Mesendoderm (in vitro differentiated cells): ENCODE measurements around the gene OPCML.

ENCODE experiments used
- DNase-seq: peaks from one replicate; pipeline ENCODE4 v3.0.0; 2013
- H2AK5ac ChIP-seq: 2 replicates; pipeline ENCODE4 v1.6.1; 2013; ENCODE audit warnings: low read length, inconsistent platforms
- H2BK120ac ChIP-seq: 2 replicates; pipeline ENCODE4 v1.6.1; 2013; ENCODE audit warnings: low read depth, mild to moderate bottlenecking, low read length, moderate library complexity, mixed read lengths
- H2BK15ac ChIP-seq: replicated peaks from 2 replicates; pipeline ENCODE4 v1.6.1; 2013; ENCODE audit warnings: low read depth, mild to moderate bottlenecking, moderate library complexity
- H2BK5ac ChIP-seq: 2 replicates; pipeline ENCODE4 v1.6.1; 2013; ENCODE audit warnings: low read length, inconsistent platforms
- H3K18ac ChIP-seq: 2 replicates; pipeline ENCODE4 v1.6.1; 2013; ENCODE audit warnings: mild to moderate bottlenecking, low read length, mixed read lengths
- H3K23ac ChIP-seq: one replicate; pipeline ENCODE4 v1.6.1; 2013; ENCODE audit warnings: low read length
- H3K27ac ChIP-seq: 2 replicates; pipeline ENCODE4 v1.5.1; 2013; ENCODE audit warnings: low read depth, mild to moderate bottlenecking, inconsistent platforms, low read length, moderate library complexity
- H3K27me3 ChIP-seq: 2 replicates; pipeline ENCODE4 v1.6.1; 2013; ENCODE audit warnings: low read length, control low read depth, mild to moderate bottlenecking, inconsistent platforms; ENCODE audit not compliant: insufficient read depth, poor library complexity
- H3K36me3 ChIP-seq: 2 replicates; pipeline ENCODE4 v1.6.1; 2013; ENCODE audit warnings: low read length, inconsistent platforms; ENCODE audit not compliant: control insufficient read depth, insufficient read depth
- H3K4ac ChIP-seq: one replicate; pipeline ENCODE4 v1.6.1; 2013; ENCODE audit warnings: low read depth, mild to moderate bottlenecking, low read length, moderate library complexity
- H3K4me1 ChIP-seq: 2 replicates; pipeline ENCODE4 v1.6.1; 2013; ENCODE audit warnings: low read depth, low read length, inconsistent platforms; ENCODE audit not compliant: control insufficient read depth
- H3K4me2 ChIP-seq: 2 replicates; pipeline ENCODE4 v1.6.1; 2013; ENCODE audit warnings: low read length
- H3K4me3 ChIP-seq: 2 replicates; pipeline ENCODE4 v1.5.1; 2013; ENCODE audit warnings: mild to moderate bottlenecking, low read length
- H3K56ac ChIP-seq: one replicate; pipeline ENCODE4 v1.6.1; 2013; ENCODE audit warnings: low read length
- H3K79me1 ChIP-seq: 2 replicates; pipeline ENCODE4 v1.6.1; 2013; ENCODE audit warnings: low read length, inconsistent platforms
- H3K79me2 ChIP-seq: 2 replicates; pipeline ENCODE4 v1.6.1; 2013; ENCODE audit warnings: mild to moderate bottlenecking, low read length; ENCODE audit not compliant: control insufficient read depth, insufficient read depth
- H3K9ac ChIP-seq: 2 replicates; pipeline ENCODE4 v1.6.1; 2013; ENCODE audit warnings: low read length, inconsistent platforms
- H4K5ac ChIP-seq: one replicate; pipeline ENCODE4 v1.6.1; 2013; ENCODE audit warnings: low read length
- H4K8ac ChIP-seq: one replicate; pipeline ENCODE4 v1.6.1; 2013; ENCODE audit warnings: low read depth, mild to moderate bottlenecking, control low read depth, low read length, moderate library complexity
- WGBS: extraction: QIAGEN DNeasy Blood & Tissue Kit; methylation state at CpG from one replicate; pipeline ENCODE4 v1.1.7; 2013; ENCODE audit warnings: low lambda C conversion rate, missing lambda C conversion rate; ENCODE audit not compliant: insufficient coverage; ENCODE audit errors: extremely low coverage; 5-methylcytosine and 5-hydroxymethylcytosine counted together

Gene OPCML

DNA sequence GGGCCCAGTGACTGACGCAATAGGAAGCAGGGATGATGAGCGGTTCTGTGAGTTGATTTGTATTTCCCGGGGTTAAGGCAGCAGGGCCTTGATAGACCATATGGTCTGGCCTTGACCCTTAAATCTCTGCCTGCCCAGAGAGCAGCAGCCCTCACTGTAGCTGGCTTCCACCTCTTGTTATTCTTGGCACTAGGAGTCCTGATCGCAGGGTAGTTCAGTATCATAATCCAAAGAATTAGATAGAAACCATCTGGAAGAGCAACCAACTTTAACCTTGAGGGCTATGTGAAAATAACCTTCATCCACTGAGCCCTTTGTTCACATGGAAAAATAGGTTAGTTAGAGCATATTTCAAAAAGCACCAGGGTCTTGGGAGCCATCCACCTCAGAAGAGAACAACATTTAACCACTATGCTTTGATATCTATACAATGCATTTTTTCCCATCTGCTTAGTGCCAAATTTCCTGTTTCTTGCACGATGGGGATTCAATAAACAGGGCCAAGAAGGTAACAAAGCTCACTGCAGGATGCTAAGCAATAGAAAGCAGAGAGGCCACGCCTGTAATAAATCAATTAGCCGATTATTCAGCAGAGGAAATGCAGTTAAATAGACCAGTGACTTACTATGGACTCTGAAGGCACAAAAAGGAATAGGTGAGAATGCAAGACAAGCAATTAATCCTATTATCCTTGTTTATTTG, 761.3 kb downstream of the OPCML start:
- Histone ChIP-seq H4K8ac (no peak overlapping the region), H3K4me1 (peaks cover 10% of the 10 kb centered on the region)
- WGBS: no CpG with 5 or more reads among the region's 7 CpGs

DNA sequence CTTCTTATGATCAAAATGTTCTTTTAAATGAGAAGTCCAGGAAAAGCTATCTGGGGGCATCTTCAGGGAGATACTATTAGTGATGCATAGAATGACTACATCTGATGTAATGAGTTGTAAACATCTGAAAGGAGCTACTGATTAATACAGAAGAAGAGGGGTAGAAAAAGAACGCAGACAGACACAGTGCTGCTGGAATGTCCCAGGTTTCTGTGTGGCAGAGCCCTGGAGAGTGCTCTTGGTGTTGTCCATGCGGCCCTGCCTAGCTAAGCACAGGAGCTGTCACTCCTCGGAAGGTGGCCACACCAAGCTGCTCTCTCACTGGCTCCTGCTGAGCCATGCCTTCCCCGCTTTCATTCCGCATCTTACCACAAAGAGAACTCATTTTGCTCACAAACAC, 768.8 kb downstream of the OPCML start:
- Histone ChIP-seq H3K23ac (no peak overlapping the region), H3K9ac (no peak overlapping the region), H3K79me2 (no peaks in the 10 kb centered on the region), H3K4me1 (no peaks in the 10 kb centered on the region), H3K4me3 (no peak overlapping the region), H2AK5ac (no peak overlapping the region), H3K79me1 (no peaks in the 10 kb centered on the region), H4K5ac (no peak overlapping the region), H3K27ac (no peak overlapping the region), H2BK15ac (no peak overlapping the region), H3K36me3 (no peaks in the 10 kb centered on the region), H3K27me3 (no peaks in the 10 kb centered on the region), H3K4me2 (no peak overlapping the region), H2BK5ac (no peak overlapping the region), H3K56ac (no peak overlapping the region), H2BK120ac (no peak overlapping the region), H3K18ac (no peak overlapping the region), H4K8ac (no peak overlapping the region), H3K4ac (no peak overlapping the region)
- no peak for DNase-seq
- no CpG with 5 or more reads among the region's 5 CpGs for WGBS

More for the DNA sequence above, 761.3 kb downstream of the OPCML start:
- Histone ChIP-seq H2AK5ac (no peak overlapping the region), H3K27me3 (no peaks in the 10 kb centered on the region), H3K79me2 (no peaks in the 10 kb centered on the region), H3K4ac (no peak overlapping the region), H3K23ac (no peak overlapping the region), H3K4me2 (no peak overlapping the region), H3K27ac (no peak overlapping the region), H3K18ac (peak overlapping the region; percentile 44), H2BK5ac (no peak overlapping the region), H3K9ac (no peak overlapping the region), H3K36me3 (no peaks in the 10 kb centered on the region), H2BK15ac (peak overlapping the region; percentile 13), H3K4me3 (no peak overlapping the region), H3K79me1 (no peaks in the 10 kb centered on the region), H4K5ac (no peak overlapping the region), H3K56ac (peak overlapping the region; percentile 11), H2BK120ac (no peak overlapping the region)
- DNase-seq: peak; percentile 18

DNA sequence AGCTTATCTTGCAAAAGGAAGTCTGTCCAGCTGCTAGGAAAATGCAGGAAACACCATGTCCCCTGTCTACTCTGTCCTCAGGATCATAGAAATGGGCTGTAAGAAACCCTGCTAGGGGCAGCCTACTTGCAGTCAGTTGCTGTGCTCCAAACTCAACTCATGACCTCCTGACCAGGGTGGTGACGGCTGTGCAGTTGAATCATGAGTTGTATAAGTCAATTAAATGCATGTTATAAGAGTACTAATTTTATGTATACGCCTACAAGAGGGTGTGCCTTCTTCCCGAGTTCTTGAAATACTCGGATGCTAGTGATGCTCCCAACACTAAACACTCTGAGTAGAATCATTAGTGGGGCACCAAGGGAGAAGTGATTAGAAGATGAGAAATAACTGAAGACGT, 776.4 kb downstream of the OPCML start:
- no CpG with 5 or more reads among the region's 5 CpGs for WGBS
- Histone ChIP-seq H3K79me2 (no peaks in the 10 kb centered on the region), H2AK5ac (no peak overlapping the region), H3K18ac (no peak overlapping the region), H3K4me3 (no peak overlapping the region), H3K4ac (no peak overlapping the region), H2BK120ac (no peak overlapping the region), H3K4me2 (no peak overlapping the region), H3K23ac (no peak overlapping the region), H3K27ac (no peak overlapping the region), H3K27me3 (no peaks in the 10 kb centered on the region), H2BK5ac (no peak overlapping the region), H3K56ac (no peak overlapping the region), H2BK15ac (no peak overlapping the region), H4K5ac (no peak overlapping the region), H3K4me1 (no peaks in the 10 kb centered on the region), H3K79me1 (no peaks in the 10 kb centered on the region), H3K9ac (no peak overlapping the region), H3K36me3 (no peaks in the 10 kb centered on the region), H4K8ac (no peak overlapping the region)
- DNase-seq: no peak

DNA sequence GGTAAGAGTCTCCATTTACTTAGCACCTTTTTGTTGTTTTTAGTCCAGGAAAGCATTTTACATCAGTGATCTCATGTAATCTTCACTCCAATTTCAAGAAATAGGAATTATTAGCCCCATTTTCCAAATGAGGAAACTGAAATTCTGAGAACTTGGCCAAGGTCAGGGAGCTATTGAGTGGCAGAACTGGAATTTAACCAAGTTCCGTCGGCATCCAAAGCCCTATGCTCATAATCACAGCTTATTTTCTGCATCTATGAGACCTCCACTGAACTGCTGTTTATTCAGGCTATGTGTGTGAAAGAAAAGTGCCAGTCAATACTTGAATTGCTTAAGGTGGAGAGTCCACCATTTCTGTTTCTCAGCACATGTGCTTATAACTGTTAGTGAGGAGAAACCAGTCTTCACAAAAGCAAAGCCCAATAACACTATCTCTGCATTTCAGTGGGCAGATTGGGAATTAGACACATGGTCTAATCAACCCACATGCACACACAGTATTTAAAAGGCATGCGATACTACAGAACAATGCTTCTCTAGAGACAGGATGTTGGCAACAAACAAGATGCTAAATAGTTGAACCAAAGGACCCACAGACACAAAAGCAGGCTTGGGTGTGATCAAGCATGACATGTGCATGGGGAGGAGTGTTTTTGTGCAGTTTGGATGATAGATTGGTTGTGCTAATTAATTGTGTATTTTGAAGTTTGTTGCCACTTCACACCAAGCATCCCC, 780.6 kb downstream of the OPCML start:
- no CpG with 5 or more reads among the region's 3 CpGs for WGBS
- Histone ChIP-seq H2AK5ac (no peak overlapping the region), H3K4me1 (no peaks in the 10 kb centered on the region), H3K36me3 (no peaks in the 10 kb centered on the region), H3K79me2 (no peaks in the 10 kb centered on the region), H2BK120ac (no peak overlapping the region), H4K8ac (no peak overlapping the region), H4K5ac (no peak overlapping the region), H3K4me2 (no peak overlapping the region), H3K79me1 (no peaks in the 10 kb centered on the region), H3K23ac (no peak overlapping the region), H3K27ac (no peak overlapping the region), H2BK5ac (no peak overlapping the region), H3K4me3 (no peak overlapping the region), H3K18ac (no peak overlapping the region), H2BK15ac (no peak overlapping the region), H3K9ac (no peak overlapping the region), H3K56ac (no peak overlapping the region), H3K27me3 (no peaks in the 10 kb centered on the region), H3K4ac (no peak overlapping the region)
- no peak for DNase-seq

DNA sequence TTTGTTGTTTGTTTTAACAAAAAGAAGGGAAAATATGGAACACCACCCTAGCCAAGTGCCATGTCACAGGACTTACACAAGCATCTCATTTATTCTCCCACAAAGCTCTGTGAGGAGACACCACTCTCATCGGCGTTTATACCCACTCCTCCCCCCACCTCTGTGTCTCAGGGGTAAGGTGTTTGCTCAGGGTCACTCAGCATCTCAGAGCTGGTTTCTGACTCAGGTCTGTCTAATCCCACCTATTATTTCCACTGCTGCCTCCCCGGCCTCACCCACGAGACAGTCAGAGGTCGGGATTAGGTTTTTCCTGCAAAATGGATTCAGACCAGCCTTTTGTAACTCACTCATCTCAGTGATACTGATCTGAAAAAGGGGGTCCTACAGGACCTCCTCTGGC, 786.0 kb downstream of the OPCML start:
- no peak overlapping the region for H3K23ac ChIP-seq

More for the DNA sequence above, 786.0 kb downstream of the OPCML start:
- WGBS: no CpG with 5 or more reads among the region's 5 CpGs
- no peak overlapping the region for H3K56ac ChIP-seq
- H3K4me1 ChIP-seq: peaks cover 2% of the 10 kb centered on the region
- H3K18ac ChIP-seq: no peak overlapping the region
- H3K36me3 ChIP-seq: no peaks in the 10 kb centered on the region
- H3K79me1 ChIP-seq: no peaks in the 10 kb centered on the region
- H3K4me3 ChIP-seq: no peak overlapping the region
- H2BK15ac ChIP-seq: no peak overlapping the region
- no peak overlapping the region for H2BK120ac ChIP-seq
- H4K5ac ChIP-seq: no peak overlapping the region
- H3K27me3 ChIP-seq: no peaks in the 10 kb centered on the region
- H3K4me2 ChIP-seq: no peak overlapping the region
- H3K79me2 ChIP-seq: no peaks in the 10 kb centered on the region
- no peak overlapping the region for H3K4ac ChIP-seq
- H3K9ac ChIP-seq: no peak overlapping the region
- no peak for DNase-seq
- H2BK5ac ChIP-seq: no peak overlapping the region
- H3K27ac ChIP-seq: no peak overlapping the region
- no peak overlapping the region for H4K8ac ChIP-seq
- no peak overlapping the region for H2AK5ac ChIP-seq
